ENCODE data around the gene POLR3A.
"Not testable (repeated sequence)": the region's sequence is repeated elsewhere in the genome, so short reads cannot be mapped to it uniquely, and the experiment has no call there.

Gene POLR3A

GRCh38 chr10:78019264-78019663, 10.1 kb downstream of the POLR3A start:
- DNase-seq: no peak

- DNase-seq: no peak
Observed at GRCh38 chr10:78017856-78018255, 11.5 kb downstream of the POLR3A start.

- no peak for DNase-seq
Observed at GRCh38 chr10:78015546-78015945, 13.8 kb downstream of the POLR3A start.

- DNase-seq: no peak
Observed at GRCh38 chr10:78013564-78013963, 15.8 kb downstream of the POLR3A start.

- no peak for DNase-seq
Observed at GRCh38 chr10:78011065-78011464, 18.2 kb downstream of the POLR3A start.

GRCh38 chr10:78010278-78010677, 19.0 kb downstream of the POLR3A start:
- DNase-seq: no peak

- no peak for DNase-seq
Observed at GRCh38 chr10:78009662-78010061, 19.7 kb downstream of the POLR3A start.

- DNase-seq: no peak
Observed at GRCh38 chr10:78007172-78007571, 22.1 kb downstream of the POLR3A start.

- no peak for DNase-seq
Observed at GRCh38 chr10:78004215-78005026, 24.9 kb downstream of the POLR3A start.

GRCh38 chr10:78002541-78003288, 26.6 kb downstream of the POLR3A start:
- DNase-seq: no peak

- no peak for DNase-seq
Observed at GRCh38 chr10:78000956-78001472, 28.3 kb downstream of the POLR3A start.

GRCh38 chr10:78000206-78000605, 29.1 kb downstream of the POLR3A start:
- no peak for DNase-seq

GRCh38 chr10:77998780-77999179, 30.5 kb downstream of the POLR3A start:
- DNase-seq: not testable (repeated sequence)

- DNase-seq: no peak
Observed at GRCh38 chr10:77993620-77994019, 35.7 kb downstream of the POLR3A start.

GRCh38 chr10:77989081-77989724, 40.1 kb downstream of the POLR3A start:
- no peak for DNase-seq

- DNase-seq: no peak
Observed at GRCh38 chr10:77987671-77988255, 41.6 kb downstream of the POLR3A start.

- DNase-seq: no peak
Observed at GRCh38 chr10:77984986-77985385, 44.3 kb downstream of the POLR3A start.

GRCh38 chr10:77983384-77984341, 45.7 kb downstream of the POLR3A start:
- no peak for DNase-seq

- DNase-seq: no peak
Observed at GRCh38 chr10:77981281-77981680, 48.0 kb downstream of the POLR3A start.

- no peak for DNase-seq
Observed at GRCh38 chr10:77979221-77979620, 50.1 kb downstream of the POLR3A start.

GRCh38 chr10:77978360-77978759, 51.0 kb downstream of the POLR3A start:
- DNase-seq: no peak

- no peak for DNase-seq
Observed at GRCh38 chr10:77977934-77978333, 51.4 kb downstream of the POLR3A start.
